HT1080 (cell line): Measurements from ENCODE around the gene GUCY2F. TPM values are rescaled to one million over a fixed set of nuclear protein-coding genes. Genes with fewer than 3 reads are reported as not detected.

Experiments used
- DNase-seq: peaks from one replicate; pipeline ENCODE4 v3.0.0-alpha.2; 2015; ENCODE audit warnings: low read depth
- polyA plus RNA-seq, 2 experiments: library from polyadenylated mRNA; depleted of rRNA; stranded (reverse); fragments of >200 nt; gene quantifications; 2 replicates each; pipeline ENCODE4 v1.2.3, GENCODE V29; 2015
- total RNA-seq: library from RNA; depleted of rRNA; stranded (reverse); fragments of >200 nt; shearing (Covaris generic); gene quantifications from 2 replicates; pipeline ENCODE4 v1.2.3, GENCODE V29; 2014; rRNA removed

The GUCY2F gene
- total RNA-seq: 0.03 TPM in 1 of 2 replicates, not detected in the other
- polyA plus RNA-seq (2015; cell fraction: cytosol; rRNA removed): not detected in 2 replicates
- polyA plus RNA-seq (2015; cell fraction: nucleus; rRNA removed): 0.03 and 0.04 TPM in 2 replicates

GRCh38 chrX:109481986-109482385 is at the start of gene GUCY2F:
Gene GUCY2F (minus strand): TSS chrX:109482086. CDS start chrX:109475936, 6,150 bp downstream.
- no peak for DNase-seq

GRCh38 chrX:109519001-109519400 is 37.1 kb upstream of the GUCY2F start:
- no peak for DNase-seq

- DNase-seq: no peak
Observed at GRCh38 chrX:109511113-109511512, 29.2 kb upstream of the GUCY2F start.

- no peak for DNase-seq
Observed at GRCh38 chrX:109508915-109509314, 27.0 kb upstream of the GUCY2F start.

- DNase-seq: no peak
Observed at GRCh38 chrX:109501176-109501575, 19.3 kb upstream of the GUCY2F start.

GRCh38 chrX:109498434-109498833 is 16.5 kb upstream of the GUCY2F start:
- DNase-seq: no peak

GRCh38 chrX:109489174-109489573 is 7.3 kb upstream of the GUCY2F start:
- no peak for DNase-seq

- DNase-seq: no peak
Observed at GRCh38 chrX:109487640-109488039, 5.8 kb upstream of the GUCY2F start.

GRCh38 chrX:109485470-109486340 is 3.8 kb upstream of the GUCY2F start:
- DNase-seq: peak; percentile 74

GRCh38 chrX:109484886-109485285 is 3.0 kb upstream of the GUCY2F start:
- no peak for DNase-seq

GRCh38 chrX:109475174-109475891 is 6.6 kb downstream of the GUCY2F start:
- peak; percentile 42 for DNase-seq

GRCh38 chrX:109472939-109473735 is 8.7 kb downstream of the GUCY2F start:
- DNase-seq: peak; percentile 52

- no peak for DNase-seq
Observed at GRCh38 chrX:109464231-109464630, 17.7 kb downstream of the GUCY2F start.

- no peak for DNase-seq
Observed at GRCh38 chrX:109463784-109464183, 18.1 kb downstream of the GUCY2F start.

GRCh38 chrX:109448282-109448938 is 33.5 kb downstream of the GUCY2F start:
- no peak for DNase-seq

- no peak for DNase-seq
Observed at GRCh38 chrX:109441266-109441665, 40.6 kb downstream of the GUCY2F start.

GRCh38 chrX:109440475-109440874 is 41.4 kb downstream of the GUCY2F start:
- DNase-seq: no peak

GRCh38 chrX:109409181-109409580 is 72.7 kb downstream of the GUCY2F start:
- no peak for DNase-seq

- DNase-seq: no peak
Observed at GRCh38 chrX:109403922-109404321, 78.0 kb downstream of the GUCY2F start.

- DNase-seq: no peak
Observed at GRCh38 chrX:109399831-109400230, 82.1 kb downstream of the GUCY2F start.

- no peak for DNase-seq
Observed at GRCh38 chrX:109398833-109399232, 83.1 kb downstream of the GUCY2F start.
